GM12864 (cell line): ENCODE measurements around the gene CACNA1C.

Experiments
- DNase-seq: peaks from one replicate; pipeline ENCODE4 v3.0.0-alpha.2; 2011; ENCODE audit warnings: low read depth
- H3K4me3 ChIP-seq: 2 replicates; pipeline ENCODE4 v1.5.1; 2011; ENCODE audit warnings: mild to moderate bottlenecking, low read depth, low read length, control low read depth
- TF ChIP-seq, protein P1 (sequence below): IDR thresholded peaks from 2 replicates; pipeline ENCODE4 v1.5.1; 2011; ENCODE audit warnings: low read depth, mild to moderate bottlenecking, moderate library complexity, low read length, control low read depth, inconsistent platforms; ENCODE audit errors: missing control alignments

The CACNA1C gene

DNA sequence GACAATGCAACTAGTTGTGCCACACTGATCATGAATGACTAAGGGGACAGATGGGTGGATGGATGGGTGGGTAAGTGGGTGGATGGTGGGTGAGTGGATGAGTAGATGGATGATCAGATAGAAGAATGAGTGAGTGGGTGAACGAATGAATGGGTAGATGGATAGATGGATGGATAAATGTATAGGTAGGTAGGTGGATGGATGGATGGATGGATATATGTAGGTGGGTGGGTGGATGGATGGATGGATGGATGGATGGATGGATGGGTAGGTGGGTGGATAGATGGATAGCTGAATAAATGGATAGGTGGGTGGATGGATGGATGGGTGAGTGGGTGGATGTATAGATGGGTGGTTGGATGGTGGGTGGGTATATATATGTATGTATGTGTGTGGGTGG, 393.2 kb downstream of the CACNA1C start:
- no peak overlapping the region for H3K4me3 ChIP-seq
- DNase-seq = no peak
- TF ChIP-seq, protein P1, sequence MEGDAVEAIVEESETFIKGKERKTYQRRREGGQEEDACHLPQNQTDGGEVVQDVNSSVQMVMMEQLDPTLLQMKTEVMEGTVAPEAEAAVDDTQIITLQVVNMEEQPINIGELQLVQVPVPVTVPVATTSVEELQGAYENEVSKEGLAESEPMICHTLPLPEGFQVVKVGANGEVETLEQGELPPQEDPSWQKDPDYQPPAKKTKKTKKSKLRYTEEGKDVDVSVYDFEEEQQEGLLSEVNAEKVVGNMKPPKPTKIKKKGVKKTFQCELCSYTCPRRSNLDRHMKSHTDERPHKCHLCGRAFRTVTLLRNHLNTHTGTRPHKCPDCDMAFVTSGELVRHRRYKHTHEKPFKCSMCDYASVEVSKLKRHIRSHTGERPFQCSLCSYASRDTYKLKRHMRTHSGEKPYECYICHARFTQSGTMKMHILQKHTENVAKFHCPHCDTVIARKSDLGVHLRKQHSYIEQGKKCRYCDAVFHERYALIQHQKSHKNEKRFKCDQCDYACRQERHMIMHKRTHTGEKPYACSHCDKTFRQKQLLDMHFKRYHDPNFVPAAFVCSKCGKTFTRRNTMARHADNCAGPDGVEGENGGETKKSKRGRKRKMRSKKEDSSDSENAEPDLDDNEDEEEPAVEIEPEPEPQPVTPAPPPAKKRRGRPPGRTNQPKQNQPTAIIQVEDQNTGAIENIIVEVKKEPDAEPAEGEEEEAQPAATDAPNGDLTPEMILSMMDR = no peak

DNA sequence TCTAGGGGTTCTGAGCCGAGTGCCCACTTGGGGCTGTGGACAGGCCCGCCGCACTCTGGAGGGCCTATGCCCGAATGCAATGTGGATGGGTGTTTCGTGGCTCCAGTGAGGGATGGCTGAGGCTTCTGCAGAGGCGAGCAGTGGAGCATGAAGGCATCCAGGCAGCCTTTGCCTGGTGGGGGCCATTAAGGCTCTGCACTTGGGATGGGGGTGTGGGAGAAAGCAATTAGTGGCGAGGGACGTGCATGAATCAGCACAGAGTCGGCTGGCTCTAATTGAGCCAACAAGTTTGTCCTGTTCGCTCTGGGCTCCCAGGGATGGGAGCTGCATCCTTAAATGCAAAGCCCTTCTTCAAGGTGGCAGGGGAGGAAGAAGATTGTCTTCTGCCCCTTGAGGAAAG, 395.1 kb downstream of the CACNA1C start:
- H3K4me3 ChIP-seq = no peak overlapping the region
- no peak for DNase-seq
- TF ChIP-seq, protein P1 = no peak

DNA sequence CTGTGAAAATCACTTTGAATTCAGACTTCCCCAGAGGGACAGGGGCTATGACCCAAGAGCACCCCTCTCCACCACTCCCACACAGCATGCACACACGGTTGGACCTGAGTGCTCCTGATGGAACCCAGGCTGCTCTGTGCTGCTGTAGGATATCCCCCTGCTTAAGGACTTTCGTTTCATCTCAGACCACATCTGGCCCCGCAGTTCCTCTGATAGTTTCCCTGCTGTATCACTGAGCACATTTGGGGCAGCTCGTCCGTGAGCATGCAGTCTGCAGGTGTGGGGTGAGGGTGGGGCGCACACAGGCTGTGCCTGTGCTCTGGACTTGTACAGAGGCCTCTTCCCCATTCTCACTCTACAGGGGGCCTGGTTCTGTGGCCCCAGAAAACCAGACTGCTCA, 396.8 kb downstream of the CACNA1C start:
- no peak overlapping the region for H3K4me3 ChIP-seq
- no peak for DNase-seq
- TF ChIP-seq, protein P1 = no peak

DNA sequence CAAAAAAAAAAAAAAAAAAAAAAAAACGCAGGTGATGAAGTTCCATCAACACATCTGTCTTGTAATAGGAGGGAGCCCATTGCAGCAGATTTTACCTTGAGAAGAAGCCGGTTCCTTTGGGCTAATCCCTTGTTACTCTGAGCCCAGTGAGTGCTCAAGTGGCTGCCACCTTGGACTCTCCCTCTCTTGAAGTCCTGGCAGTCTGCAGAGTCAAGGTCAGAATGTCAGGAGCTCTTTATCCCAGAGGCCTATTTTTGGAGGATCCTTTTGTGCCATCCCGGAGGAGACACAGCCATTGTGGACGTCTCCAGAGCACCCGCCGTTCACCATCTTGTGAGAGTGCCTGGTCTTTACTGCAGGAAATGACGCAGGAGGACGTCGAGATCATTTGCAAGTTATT, 397.8 kb downstream of the CACNA1C start:
- TF ChIP-seq, protein P1 = no peak
- no peak for DNase-seq
- H3K4me3 ChIP-seq = no peak overlapping the region

DNA sequence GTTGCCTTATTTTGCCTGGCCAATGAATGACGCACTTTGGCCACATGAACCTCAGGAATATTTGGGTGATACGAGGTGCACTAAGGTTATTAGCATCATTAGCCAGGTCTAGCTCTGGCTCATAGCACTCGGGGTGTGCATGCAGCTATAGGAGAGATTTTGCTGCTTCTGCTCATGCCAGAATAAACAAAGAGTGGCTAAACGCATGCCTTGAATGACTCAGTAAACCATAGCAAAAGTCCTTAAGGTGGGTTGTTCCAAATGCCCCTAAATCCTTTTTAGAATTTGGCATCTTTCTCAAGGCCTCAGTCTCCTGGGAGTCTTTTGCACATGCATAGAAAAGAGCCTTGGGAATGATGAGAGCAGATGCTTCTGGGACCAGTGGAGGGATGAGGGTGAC, 398.2 kb downstream of the CACNA1C start:
- H3K4me3 ChIP-seq = no peak overlapping the region
- DNase-seq = no peak
- TF ChIP-seq, protein P1 = no peak

DNA sequence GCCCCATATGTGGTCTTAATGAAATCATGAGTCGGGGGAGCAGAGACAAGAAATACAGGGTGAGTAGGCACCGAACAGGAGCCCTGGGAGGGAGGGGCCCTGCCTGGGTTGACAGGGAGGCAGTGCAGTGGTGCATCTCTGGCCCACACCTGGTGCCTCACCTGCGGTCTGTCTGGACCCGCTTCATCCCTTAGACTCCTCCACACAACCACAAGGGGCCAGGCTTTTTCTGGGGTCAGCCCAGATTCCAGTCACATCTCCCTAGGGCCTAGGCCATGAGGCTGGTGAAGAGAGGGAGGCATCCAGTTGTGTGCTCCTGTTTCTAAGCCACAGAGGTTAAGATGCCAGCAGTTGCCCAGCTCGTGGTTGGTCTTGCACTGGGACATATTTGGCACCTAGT, 398.7 kb downstream of the CACNA1C start:
- H3K4me3 ChIP-seq = no peak overlapping the region
- DNase-seq = no peak
- TF ChIP-seq, protein P1 = no peak

DNA sequence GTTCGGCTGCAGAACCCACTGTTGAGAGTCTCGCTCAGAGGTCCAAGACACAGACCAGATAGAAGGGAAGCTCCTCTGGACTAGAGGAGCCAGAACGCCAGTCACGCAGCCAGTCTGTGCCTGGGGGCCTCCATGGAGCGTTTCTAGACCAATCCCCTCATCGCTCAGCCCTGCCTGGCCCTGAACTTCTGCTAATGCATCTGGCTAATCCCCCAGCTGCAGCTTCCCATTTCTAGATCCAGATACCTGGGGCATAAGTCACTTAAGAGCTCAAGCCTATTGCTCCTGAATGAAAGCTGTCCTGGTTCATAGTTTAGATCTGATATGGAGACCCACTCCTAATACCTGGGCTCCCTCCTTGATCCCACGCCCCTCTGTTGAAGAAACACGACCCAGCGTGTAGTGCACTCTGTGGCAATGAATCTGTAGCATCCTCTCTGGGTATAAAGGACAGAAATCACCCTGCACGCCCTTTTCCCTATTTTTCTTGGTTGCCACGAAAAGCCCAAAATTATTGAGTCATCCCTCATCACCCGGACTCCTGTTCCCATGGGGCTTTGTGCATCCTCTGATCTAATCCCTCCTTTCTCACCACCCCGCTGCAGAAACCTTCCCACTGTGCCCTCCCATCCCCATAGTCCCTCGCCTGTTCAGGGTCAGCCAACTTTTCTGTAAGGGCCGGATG, 400.4 kb downstream of the CACNA1C start:
- no peak for DNase-seq
- no peak overlapping the region for H3K4me3 ChIP-seq
- TF ChIP-seq, protein P1 = no peak
